ENCODE data around the gene BTK.
"Not testable (repeated sequence)": the region's sequence is repeated elsewhere in the genome, so short reads cannot be mapped to it uniquely, and the experiment has no call there.

BTK gene

DNA sequence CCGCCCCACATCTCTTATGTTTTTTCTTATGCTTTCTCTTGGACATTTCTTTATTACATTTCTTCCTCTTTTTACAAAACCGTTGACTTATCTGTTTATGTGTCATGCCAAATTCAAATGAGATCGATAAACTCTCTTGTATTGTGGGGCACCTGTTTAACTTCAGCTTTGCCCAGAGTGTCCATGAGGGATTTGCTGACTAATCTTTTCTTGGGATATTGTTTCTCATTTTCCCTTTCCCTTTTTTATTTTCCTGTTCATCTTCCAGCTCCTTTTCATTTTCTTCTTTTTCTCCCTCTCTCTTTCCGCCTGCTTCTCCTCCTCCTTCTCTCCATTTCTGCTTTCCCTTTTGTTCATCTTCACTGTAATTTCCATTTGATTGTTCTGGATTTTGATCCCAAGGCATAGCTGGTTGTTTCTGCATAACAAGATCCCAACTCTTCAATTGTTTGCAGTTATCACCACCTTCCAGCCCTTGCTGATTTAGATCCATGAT is 48.2 kb downstream of the BTK start:
- DNase-seq (ENCODE audit: low spot score): no peak

DNA sequence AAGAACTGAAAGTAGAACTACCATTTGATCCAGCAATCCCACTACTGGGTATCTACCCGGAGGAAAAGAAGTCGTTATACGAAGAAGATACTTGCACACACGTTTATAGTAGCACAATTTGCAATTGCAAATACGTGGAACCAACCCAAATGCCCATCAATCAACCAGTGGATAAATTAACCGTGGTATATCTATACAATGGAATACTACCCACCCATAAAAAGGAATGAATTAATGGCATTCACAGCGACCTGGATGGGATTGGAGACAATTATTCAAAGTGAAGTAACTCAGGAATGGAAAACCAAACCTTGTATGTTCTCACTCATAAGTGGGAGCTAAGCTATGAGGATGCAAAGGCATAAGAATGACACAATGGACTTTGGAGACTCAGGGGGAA is 51.7 kb downstream of the BTK start:
- DNase-seq (ENCODE audit: low spot score): not testable (repeated sequence)

DNA sequence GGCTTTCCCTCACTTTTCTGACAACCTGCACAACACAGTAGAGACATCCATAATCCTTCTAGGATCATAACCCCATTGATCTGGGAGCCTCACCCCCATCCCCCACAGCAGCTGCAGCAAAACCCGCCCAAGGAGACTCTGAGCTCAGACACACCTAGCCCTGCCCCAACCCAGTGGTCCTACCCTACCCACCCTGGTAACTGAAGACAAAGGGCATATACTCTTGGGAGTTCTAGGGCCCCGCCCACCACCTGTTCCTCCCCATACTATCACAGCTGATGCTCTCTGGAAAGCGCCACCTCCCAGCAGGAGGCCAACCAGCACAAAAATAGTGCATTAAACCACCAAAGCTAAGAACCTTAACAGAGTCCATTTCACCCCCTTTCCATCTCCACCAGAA is 59.4 kb downstream of the BTK start:
- not testable (repeated sequence) for DNase-seq (ENCODE audit: low spot score)

- no peak for DNase-seq (ENCODE audit: low spot score)
Observed at GRCh38 chrX:101303790-101304189, 82.2 kb downstream of the BTK start.

Measured in ecto neural progenitor cell (in vitro differentiated cells).